Tibial artery (tissue), 4 donors: ENCODE results near the gene SPSB2.

Source experiments
- DNase-seq, 2 donors: peaks; one replicate each; pipeline ENCODE4 v3.0.0-alpha.2; 2019
- H3K27ac ChIP-seq, 2 donors: fragments of 200-600 bp; sonication (generic) in 1 of 2; 1 replicate in 1 of 2; 2 replicates in 1 of 2; pipeline ENCODE4 v1.5.1; 2018 to 2019; ENCODE audit warnings: mild to moderate bottlenecking in 1 of 2
- H3K27me3 ChIP-seq, 2 donors: fragments of 200-600 bp; sonication (generic) in 1 of 2; one replicate each; pipeline versions ENCODE4 v1.5.1 to v1.6.0; 2016 to 2019
- H3K36me3 ChIP-seq, 3 donors: fragments of 200-600 bp; sonication (generic) in 2 of 3; one replicate each; pipeline ENCODE4 v1.5.1; 2016 to 2019; ENCODE audit warnings: mild to moderate bottlenecking in 2 of 3
- H3K4me1 ChIP-seq, 4 donors: fragments of 200-600 bp; sonication (generic) in 2 of 4; 1 replicate in 3 of 4; 2 replicates in 1 of 4; pipeline ENCODE4 v1.5.1; 2016 to 2019
- H3K4me3 ChIP-seq, 2 donors: fragments of 200-600 bp; sonication (generic) in 1 of 2; 1 replicate in 1 of 2; 2 replicates in 1 of 2; pipeline ENCODE4 v1.5.1; 2018 to 2019; ENCODE audit warnings: mild to moderate bottlenecking in 2 of 2
- H3K9me3 ChIP-seq, 3 donors: fragments of 200-600 bp; sonication (generic) in 1 of 3; one replicate each; pipeline ENCODE4 v1.5.1; 2016 to 2019
- intact Hi-C: fragments of 100-400 bp; cut with DNase I; formaldehyde crosslinking; loops from one replicate; pipeline ENCODE4 v1.15.0; 2023; ENCODE audit warnings: low total_unique reads
- TF ChIP-seq, protein P1 (sequence below), 2 experiments: fragments of 200-600 bp in 1 of 2; fragments of 450-650 bp in 1 of 2; IDR thresholded peaks; one replicate each; pipeline ENCODE4 v1.5.1; 2017 to 2019; ENCODE audit warnings: antibody characterized with exemption in 2 of 2, mild to moderate bottlenecking in 1 of 2, moderate library complexity in 1 of 2

Gene SPSB2

DNA sequence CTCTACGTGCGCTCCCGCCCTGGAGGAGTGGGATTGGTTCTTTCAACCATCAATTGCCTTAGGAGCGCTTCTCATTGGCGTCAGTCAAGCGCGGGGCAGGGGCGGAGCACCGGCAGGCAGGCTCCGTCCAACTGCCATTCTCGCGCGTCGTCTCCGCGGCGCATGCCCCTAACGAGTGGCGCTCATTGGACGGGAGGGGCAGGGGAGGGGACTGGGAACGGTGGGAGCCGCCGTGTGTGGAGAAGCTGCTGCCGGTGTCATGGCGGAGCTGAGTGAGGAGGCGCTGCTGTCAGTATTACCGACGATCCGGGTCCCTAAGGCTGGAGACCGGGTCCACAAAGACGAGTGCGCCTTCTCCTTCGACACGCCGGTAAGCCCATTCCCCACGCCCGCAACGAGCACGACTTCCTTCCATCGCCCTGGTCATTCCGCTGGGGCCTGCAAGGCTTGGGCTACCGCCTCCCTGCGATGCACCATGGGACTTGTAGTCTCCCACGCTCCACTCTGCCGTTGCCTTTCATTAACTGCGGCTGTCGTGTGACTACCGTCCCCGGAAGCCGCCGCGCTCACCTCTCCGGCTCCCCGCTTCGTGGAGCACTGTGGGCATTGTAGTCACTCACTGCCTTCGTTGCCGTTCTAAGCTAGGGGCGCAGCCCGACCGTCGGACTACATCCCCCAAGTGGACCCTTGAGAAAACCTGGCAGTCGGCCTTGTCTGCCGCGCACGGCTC is 21.0 kb downstream of the SPSB2 start, which contains the start of gene USP5:
Gene USP5 (plus strand): TSS at position 230 of the 730 bp plus-strand sequence. CDS start 30 bp downstream, at position 260.
- TF ChIP-seq, protein P1, sequence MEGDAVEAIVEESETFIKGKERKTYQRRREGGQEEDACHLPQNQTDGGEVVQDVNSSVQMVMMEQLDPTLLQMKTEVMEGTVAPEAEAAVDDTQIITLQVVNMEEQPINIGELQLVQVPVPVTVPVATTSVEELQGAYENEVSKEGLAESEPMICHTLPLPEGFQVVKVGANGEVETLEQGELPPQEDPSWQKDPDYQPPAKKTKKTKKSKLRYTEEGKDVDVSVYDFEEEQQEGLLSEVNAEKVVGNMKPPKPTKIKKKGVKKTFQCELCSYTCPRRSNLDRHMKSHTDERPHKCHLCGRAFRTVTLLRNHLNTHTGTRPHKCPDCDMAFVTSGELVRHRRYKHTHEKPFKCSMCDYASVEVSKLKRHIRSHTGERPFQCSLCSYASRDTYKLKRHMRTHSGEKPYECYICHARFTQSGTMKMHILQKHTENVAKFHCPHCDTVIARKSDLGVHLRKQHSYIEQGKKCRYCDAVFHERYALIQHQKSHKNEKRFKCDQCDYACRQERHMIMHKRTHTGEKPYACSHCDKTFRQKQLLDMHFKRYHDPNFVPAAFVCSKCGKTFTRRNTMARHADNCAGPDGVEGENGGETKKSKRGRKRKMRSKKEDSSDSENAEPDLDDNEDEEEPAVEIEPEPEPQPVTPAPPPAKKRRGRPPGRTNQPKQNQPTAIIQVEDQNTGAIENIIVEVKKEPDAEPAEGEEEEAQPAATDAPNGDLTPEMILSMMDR (IDR thresholded peaks at IDR 0.05), result peak in 1 of 2 experiments; percentile 12
- DNase-seq, result peak; percentile 99 to 100
- no peaks in the 10 kb centered on the region for H3K9me3 ChIP-seq
- no peaks in the 10 kb centered on the region for H3K27me3 ChIP-seq
- peaks cover 0 to 31% (median 22%) of the 10 kb centered on the region in 4 donors for H3K4me1 ChIP-seq
- H3K27ac ChIP-seq, result peak within 1 kb of the TSS; percentile 95 to 99
- H3K36me3 ChIP-seq, result peaks cover 16 to 37% (median 19%) of the 10 kb centered on the region in 3 donors
- intact Hi-C loops, result loop anchor here (5.0 kb wide), 1 partner anchor 240 kb away; no protein-coding TSS in a partner anchor
- H3K4me3 ChIP-seq, result peak within 1 kb of the TSS; percentile 66 to 69

DNA sequence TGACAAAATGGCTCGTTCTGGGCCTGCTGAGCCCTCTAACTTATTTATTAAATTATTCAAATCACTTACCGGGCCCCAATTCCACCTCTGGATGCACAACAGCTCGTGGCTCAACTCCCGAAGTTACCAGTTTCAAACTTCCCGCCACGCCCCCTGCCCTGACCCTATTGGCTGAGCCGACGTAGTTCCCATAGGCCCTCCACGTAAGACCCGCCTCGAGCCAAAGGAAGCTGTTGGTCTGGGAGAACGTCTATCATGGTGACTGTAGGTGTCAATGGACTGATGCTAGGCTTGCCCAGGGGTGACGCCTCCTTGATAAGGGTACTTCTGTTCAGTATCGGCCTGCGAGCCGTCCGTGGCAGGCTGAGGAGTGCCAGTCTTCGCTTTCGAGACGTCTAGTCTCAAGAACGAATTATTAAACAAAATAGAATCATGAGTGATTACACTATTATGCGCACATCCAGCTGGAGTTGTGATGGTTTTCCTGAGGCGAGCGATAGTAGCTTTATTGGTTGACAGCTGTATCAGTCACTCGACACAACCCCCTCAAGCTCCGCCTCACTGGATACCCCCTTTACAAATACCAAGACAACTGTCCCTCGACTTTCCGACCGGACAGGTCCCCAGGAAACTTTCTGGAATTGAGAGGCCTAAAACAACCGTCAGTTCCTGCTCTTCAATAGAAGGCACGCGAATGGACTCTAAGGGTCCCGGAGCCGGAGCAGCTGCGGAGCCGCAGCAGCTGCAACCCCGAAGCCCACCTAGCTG is 21.8 kb downstream of the SPSB2 start, which contains the start of gene CDCA3:
Gene CDCA3 (minus strand): TSS at position 134 of the 768 bp plus-strand sequence. CDS start 334 bp downstream, outside the sequence.
- Histone ChIP-seq H3K4me3 (peak within 1 kb of the TSS; percentile 66 to 69), H3K27ac (peak within 1 kb of the TSS; percentile 95 to 99), H3K9me3 (no peaks in the 10 kb centered on the region), H3K4me1 (peaks cover 0 to 31% (median 22%) of the 10 kb centered on the region in 4 donors), H3K27me3 (no peaks in the 10 kb centered on the region), H3K36me3 (peaks cover 8 to 37% (median 19%) of the 10 kb centered on the region in 3 donors)
- peak; percentile 98 to 99 for DNase-seq
- intact Hi-C loops, result loop anchor here (5.0 kb wide), 1 partner anchor 239 kb away; no protein-coding TSS in a partner anchor
- TF ChIP-seq, protein P1 (IDR thresholded peaks at IDR 0.05), result peak in 1 of 2 experiments; percentile 18

DNA sequence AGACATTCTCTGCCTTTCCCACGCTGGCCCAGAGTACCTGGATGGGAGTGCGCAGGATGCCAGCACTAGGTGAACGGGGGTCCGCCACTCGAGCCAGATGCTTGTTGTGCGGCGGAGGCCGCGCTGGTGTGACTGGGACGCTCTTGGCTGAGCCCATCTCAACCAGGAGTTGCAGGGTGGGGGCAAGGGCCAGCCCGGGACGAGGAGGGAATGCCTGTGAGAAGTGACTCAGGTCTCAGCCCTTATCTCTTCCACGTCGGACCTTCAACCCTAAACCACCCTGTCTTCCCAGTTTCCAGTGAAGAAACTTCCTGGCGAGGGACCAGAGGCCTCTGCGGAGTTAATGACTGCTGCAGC is 22.3 kb downstream of the SPSB2 start:
- Histone ChIP-seq H3K9me3 (no peaks in the 10 kb centered on the region), H3K4me1 (peaks cover 0 to 31% (median 22%) of the 10 kb centered on the region in 4 donors), H3K27ac (peak overlapping the region; percentile 95 to 99), H3K36me3 (peaks cover 3 to 37% (median 19%) of the 10 kb centered on the region in 3 donors), H3K27me3 (no peaks in the 10 kb centered on the region), H3K4me3 (peak overlapping the region; percentile 66 to 69)
- peak in 1 of 2 donors; percentile 77 for DNase-seq
- intact Hi-C loops, result loop anchor here (5.0 kb wide), 1 partner anchor 238 kb away; no protein-coding TSS in a partner anchor
- TF ChIP-seq, protein P1 (IDR thresholded peaks at IDR 0.05), result no peak

DNA sequence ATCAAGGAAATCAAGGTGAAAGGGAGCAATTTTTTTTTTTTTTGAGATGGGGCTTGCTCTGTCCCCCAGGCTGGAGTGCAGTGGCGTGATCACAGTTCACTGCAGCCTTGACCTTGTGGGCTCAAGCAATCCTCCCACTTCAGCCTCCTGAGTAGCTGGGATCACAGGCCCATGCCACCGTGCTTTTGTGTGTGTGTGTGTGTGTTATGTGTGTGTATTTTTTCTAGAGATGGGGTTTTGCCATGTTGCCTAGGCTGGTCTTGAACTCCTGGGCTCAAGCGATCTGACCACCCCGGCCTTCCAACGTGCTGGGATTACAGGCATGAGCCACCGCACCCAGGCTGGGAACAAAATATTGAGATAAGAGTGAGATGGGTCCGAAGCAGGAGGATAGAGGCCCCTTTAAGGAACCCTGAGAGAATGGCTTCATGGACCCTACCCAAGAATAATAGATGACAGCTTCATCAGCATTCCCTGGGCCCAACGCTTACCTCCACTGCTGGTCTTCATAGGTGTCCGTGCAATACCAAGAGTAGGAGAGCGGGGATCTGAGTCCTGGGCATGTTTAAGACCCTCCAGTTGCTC is 23.0 kb downstream of the SPSB2 start:
- intact Hi-C loops, result loop anchor here (5.0 kb wide), 1 partner anchor 238 kb away; no protein-coding TSS in a partner anchor
- H3K27ac ChIP-seq, result no peak overlapping the region

More for the DNA sequence above, 23.0 kb downstream of the SPSB2 start:
- TF ChIP-seq, protein P1 (IDR thresholded peaks at IDR 0.05), result no peak
- H3K9me3 ChIP-seq, result no peaks in the 10 kb centered on the region
- peaks cover 2 to 39% (median 21%) of the 10 kb centered on the region in 3 donors for H3K36me3 ChIP-seq
- no peaks in the 10 kb centered on the region for H3K27me3 ChIP-seq
- no peak overlapping the region for H3K4me3 ChIP-seq
- no peak for DNase-seq
- peaks cover 0 to 30% (median 22%) of the 10 kb centered on the region in 4 donors for H3K4me1 ChIP-seq
